Keratinocyte (primary cell): ENCODE measurements around the gene GLOD4.

Source experiments
- EZH2 ChIP-seq: IDR thresholded peaks from one replicate; pipeline ENCODE4 v1.6.1; 2012; ENCODE audit warnings: inconsistent platforms, mild to moderate bottlenecking, low read length, moderate library complexity
- TF ChIP-seq, protein P1 (sequence below), 3 experiments: IDR thresholded peaks in 1 of 3; conservative IDR thresholded peaks in 1 of 3; optimal IDR thresholded peaks in 1 of 3; 2 replicates in 2 of 3; 3 replicates in 1 of 3; pipeline versions ENCODE3 to v1.5.1; 2011; ENCODE audit warnings: low read length in 3 of 3, mild to moderate bottlenecking in 3 of 3, moderate library complexity in 2 of 3, control low read depth in 1 of 3, inconsistent platforms in 1 of 3; ENCODE audit not compliant: insufficient read depth in 2 of 3; ENCODE audit errors: extremely low read depth in 1 of 3

DNA sequence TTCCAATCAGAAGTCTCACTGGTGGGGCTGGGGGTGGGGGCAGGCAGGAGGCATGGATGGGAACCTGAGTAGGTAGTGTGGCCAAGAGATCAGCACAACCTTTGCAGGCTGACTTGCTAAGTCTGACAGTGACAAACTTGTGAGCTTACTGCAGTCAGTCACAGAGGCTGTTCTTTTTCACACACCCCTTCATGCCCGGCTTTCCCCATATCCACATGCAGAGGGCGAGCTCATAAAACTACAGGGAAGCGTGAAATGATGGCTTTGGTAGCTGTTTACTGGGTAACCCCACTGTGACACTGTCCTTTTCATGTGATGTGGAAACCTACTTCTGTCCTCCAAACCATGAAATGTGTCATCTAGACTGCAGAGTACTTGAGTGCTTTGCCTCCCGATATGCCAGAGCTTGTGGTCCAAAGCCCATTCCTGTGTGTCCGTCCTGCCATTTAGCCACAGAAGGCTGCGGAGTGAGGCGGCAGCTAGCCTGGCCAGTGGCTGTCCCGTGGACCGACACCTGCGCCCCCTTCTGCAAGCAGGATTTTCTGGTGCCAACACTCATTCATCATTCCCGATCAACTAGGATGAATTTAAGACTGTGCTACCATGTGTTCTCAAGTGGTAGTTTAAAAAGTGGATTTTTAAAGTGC lies 39.8 kb downstream of the GLOD4 start:
- TF ChIP-seq, protein P1, sequence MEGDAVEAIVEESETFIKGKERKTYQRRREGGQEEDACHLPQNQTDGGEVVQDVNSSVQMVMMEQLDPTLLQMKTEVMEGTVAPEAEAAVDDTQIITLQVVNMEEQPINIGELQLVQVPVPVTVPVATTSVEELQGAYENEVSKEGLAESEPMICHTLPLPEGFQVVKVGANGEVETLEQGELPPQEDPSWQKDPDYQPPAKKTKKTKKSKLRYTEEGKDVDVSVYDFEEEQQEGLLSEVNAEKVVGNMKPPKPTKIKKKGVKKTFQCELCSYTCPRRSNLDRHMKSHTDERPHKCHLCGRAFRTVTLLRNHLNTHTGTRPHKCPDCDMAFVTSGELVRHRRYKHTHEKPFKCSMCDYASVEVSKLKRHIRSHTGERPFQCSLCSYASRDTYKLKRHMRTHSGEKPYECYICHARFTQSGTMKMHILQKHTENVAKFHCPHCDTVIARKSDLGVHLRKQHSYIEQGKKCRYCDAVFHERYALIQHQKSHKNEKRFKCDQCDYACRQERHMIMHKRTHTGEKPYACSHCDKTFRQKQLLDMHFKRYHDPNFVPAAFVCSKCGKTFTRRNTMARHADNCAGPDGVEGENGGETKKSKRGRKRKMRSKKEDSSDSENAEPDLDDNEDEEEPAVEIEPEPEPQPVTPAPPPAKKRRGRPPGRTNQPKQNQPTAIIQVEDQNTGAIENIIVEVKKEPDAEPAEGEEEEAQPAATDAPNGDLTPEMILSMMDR (optimal IDR thresholded peaks at IDR 0.05 in 1 of 3, IDR thresholded peaks at IDR 0.05 in 1 of 3, conservative IDR thresholded peaks at IDR 0.05 in 1 of 3; ENCODE audit: extremely low read depth in 1 of 3, insufficient read depth in 2 of 3, low read length in 3 of 3), result no peak
- no peak for TF ChIP-seq EZH2
